ENCODE results near the gene ZNF423.

DNA sequence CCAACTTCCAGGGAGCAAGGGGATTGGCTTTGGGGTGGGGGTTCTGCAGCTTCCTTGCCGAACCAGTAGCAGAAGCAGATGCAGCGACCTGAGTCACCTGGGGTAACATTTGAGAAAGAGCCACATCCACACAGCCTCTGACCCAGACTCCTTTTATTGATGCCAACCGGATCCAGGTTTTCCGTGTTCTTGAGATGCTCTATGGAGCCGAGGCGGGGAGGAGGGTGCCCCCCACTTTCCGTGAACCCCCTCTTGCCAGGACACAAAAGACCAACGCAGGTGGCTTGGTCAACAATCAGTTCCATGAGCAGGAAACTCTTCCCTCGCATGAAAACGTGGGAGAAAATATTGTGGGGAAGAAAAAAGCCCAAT is 356.5 kb downstream of the ZNF423 start:
- TF ChIP-seq, protein P1, sequence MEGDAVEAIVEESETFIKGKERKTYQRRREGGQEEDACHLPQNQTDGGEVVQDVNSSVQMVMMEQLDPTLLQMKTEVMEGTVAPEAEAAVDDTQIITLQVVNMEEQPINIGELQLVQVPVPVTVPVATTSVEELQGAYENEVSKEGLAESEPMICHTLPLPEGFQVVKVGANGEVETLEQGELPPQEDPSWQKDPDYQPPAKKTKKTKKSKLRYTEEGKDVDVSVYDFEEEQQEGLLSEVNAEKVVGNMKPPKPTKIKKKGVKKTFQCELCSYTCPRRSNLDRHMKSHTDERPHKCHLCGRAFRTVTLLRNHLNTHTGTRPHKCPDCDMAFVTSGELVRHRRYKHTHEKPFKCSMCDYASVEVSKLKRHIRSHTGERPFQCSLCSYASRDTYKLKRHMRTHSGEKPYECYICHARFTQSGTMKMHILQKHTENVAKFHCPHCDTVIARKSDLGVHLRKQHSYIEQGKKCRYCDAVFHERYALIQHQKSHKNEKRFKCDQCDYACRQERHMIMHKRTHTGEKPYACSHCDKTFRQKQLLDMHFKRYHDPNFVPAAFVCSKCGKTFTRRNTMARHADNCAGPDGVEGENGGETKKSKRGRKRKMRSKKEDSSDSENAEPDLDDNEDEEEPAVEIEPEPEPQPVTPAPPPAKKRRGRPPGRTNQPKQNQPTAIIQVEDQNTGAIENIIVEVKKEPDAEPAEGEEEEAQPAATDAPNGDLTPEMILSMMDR (IDR thresholded peaks at IDR 0.05; ENCODE audit: insufficient read depth, low read depth, low read length): no peak
- no peak for TF ChIP-seq EZH2 (IDR thresholded peaks at IDR 0.05; ENCODE audit: insufficient read depth, low read length)

Data from astrocyte (in vitro differentiated cells and primary cell).